H1 (cell line): ENCODE measurements around the gene TM7SF3. TPM values are rescaled to one million over a fixed set of nuclear protein-coding genes. Genes with fewer than 3 reads are reported as not detected.

Experiments used
- CTCF ChIA-PET: fragments of 300-600 bp; sonication (Branson Sonifier 250); formaldehyde crosslinking; loops from one replicate; lab custom pipeline; 2021; ENCODE audit not compliant: partially characterized antibody; lab: Charles Lee
- POLR2A ChIA-PET: fragments of 300-600 bp; sonication (Branson Sonifier 250); formaldehyde crosslinking; loops from one replicate; lab custom pipeline; 2021; ENCODE audit warnings: inconsistent platforms; ENCODE audit not compliant: partially characterized antibody; lab: Charles Lee
- DNase-seq, 2 experiments: peaks; one replicate each; pipeline versions ENCODE4 v3.0.0 to v3.0.0-alpha.2; 2010 to 2022; ENCODE audit warnings: low spot score in 2 of 2, low read depth in 1 of 2, mixed read lengths in 1 of 2
- FAIRE-seq: peaks from 2 replicates; lab custom pipeline; 2011; peaks lifted over from hg19 to GRCh38; lab: Jason Lieb, UNC
- H2AFZ ChIP-seq: 2 replicates; pipeline ENCODE4 v1.8.1; 2012; ENCODE audit warnings: low read length, inconsistent platforms
- H2AK5ac ChIP-seq: 2 replicates; pipeline ENCODE4 v1.6.1; 2013; ENCODE audit warnings: low read depth, low read length
- H2BK120ac ChIP-seq: replicated peaks from 2 replicates; pipeline ENCODE3; 2013; ENCODE audit warnings: low read depth, low read length, inconsistent platforms
- H2BK12ac ChIP-seq: 2 replicates; pipeline ENCODE4 v1.6.1; 2013; ENCODE audit warnings: low read depth, low read length
- H2BK15ac ChIP-seq: 2 replicates; pipeline ENCODE4 v1.6.1; 2013; ENCODE audit warnings: low read length
- H2BK20ac ChIP-seq: 2 replicates; pipeline ENCODE4 v1.6.1; 2013; ENCODE audit warnings: low read length
- H2BK5ac ChIP-seq: 2 replicates; pipeline ENCODE4 v1.6.1; 2013; ENCODE audit warnings: low read depth, low read length
- H3K14ac ChIP-seq: 2 replicates; pipeline ENCODE4 v1.6.1; 2013; ENCODE audit warnings: inconsistent platforms; ENCODE audit not compliant: insufficient read length
- H3K18ac ChIP-seq: 2 replicates; pipeline ENCODE4 v1.6.1; 2013; ENCODE audit warnings: low read length; ENCODE audit errors: extremely low read depth
- H3K23ac ChIP-seq: 2 replicates; pipeline ENCODE4 v1.6.1; 2013; ENCODE audit warnings: inconsistent platforms; ENCODE audit not compliant: insufficient read length
- H3K23me2 ChIP-seq: 2 replicates; pipeline ENCODE4 v1.6.1; 2013; ENCODE audit warnings: low read depth, low read length
- H3K27ac ChIP-seq: 2 replicates; pipeline ENCODE4 v1.6.1; 2011; ENCODE audit warnings: low read depth, low read length, inconsistent platforms
- H3K27me3 ChIP-seq, 4 experiments: replicated peaks in 1 of 4; 1 replicate in 1 of 4; 2 replicates in 3 of 4; pipeline versions ENCODE4 v1.6.1 to v1.8.1; 2011 to 2013; ENCODE audit warnings: low read length in 3 of 4, mild to moderate bottlenecking in 3 of 4, inconsistent platforms in 2 of 4, mixed read lengths in 2 of 4, moderate library complexity in 1 of 4; ENCODE audit not compliant: control insufficient read depth in 3 of 4, insufficient read depth in 3 of 4; ENCODE audit errors: extremely low read depth in 1 of 4
- H3K36me3 ChIP-seq, 4 experiments: 2 replicates each; pipeline versions ENCODE4 v1.6.1 to v1.8.1; 2011 to 2013; ENCODE audit warnings: mild to moderate bottlenecking in 4 of 4, low read length in 3 of 4, moderate library complexity in 2 of 4, control low read depth in 1 of 4, inconsistent platforms in 1 of 4; ENCODE audit not compliant: insufficient read depth in 4 of 4, control insufficient read depth in 2 of 4
- H3K4ac ChIP-seq: replicated peaks from 2 replicates; pipeline ENCODE3; 2013; ENCODE audit warnings: low read length, low read depth, mixed read lengths, inconsistent platforms; ENCODE audit not compliant: insufficient read length
- H3K4me1 ChIP-seq, 4 experiments: replicated peaks in 1 of 4; 1 replicate in 1 of 4; 2 replicates in 3 of 4; pipeline versions ENCODE4 v1.6.1 to v1.8.1; 2011 to 2013; ENCODE audit warnings: low read length in 3 of 4, inconsistent platforms in 2 of 4, mixed read lengths in 1 of 4; ENCODE audit not compliant: insufficient read depth in 4 of 4, control insufficient read depth in 3 of 4
- H3K4me2 ChIP-seq, 2 experiments: 2 replicates each; pipeline versions ENCODE4 v1.6.1 to v1.8.1; 2011 to 2013; ENCODE audit warnings: low read depth in 2 of 2, low read length in 2 of 2, control low read depth in 1 of 2, inconsistent platforms in 1 of 2, mild to moderate bottlenecking in 1 of 2; ENCODE audit not compliant: insufficient read depth in 1 of 2
- H3K4me3 ChIP-seq, 4 experiments: fragments of 200-600, 300-600 bp in 1 of 4; sonication (generic), shearing (Covaris generic), sonication (Bioruptor Twin) in 1 of 4; 2 replicates each; pipeline versions ENCODE4 v1.5.1 to v1.8.1; 2011 to 2016; ENCODE audit warnings: low read length in 4 of 4, low read depth in 3 of 4, control low read depth in 2 of 4, inconsistent platforms in 2 of 4, mild to moderate bottlenecking in 2 of 4, mixed read lengths in 1 of 4, moderate library complexity in 1 of 4; ENCODE audit not compliant: insufficient read depth in 2 of 4; ENCODE audit errors: extremely low read depth in 1 of 4
- H3K56ac ChIP-seq: replicated peaks from 2 replicates; pipeline ENCODE3; 2013; ENCODE audit warnings: low read depth, mild to moderate bottlenecking, mixed read lengths, low read length, inconsistent platforms; ENCODE audit not compliant: insufficient read length
- H3K79me1 ChIP-seq: 2 replicates; pipeline ENCODE4 v1.6.1; 2013; ENCODE audit warnings: low read depth, low read length, control low read depth
- H3K79me2 ChIP-seq, 2 experiments: 2 replicates each; pipeline versions ENCODE4 v1.6.1 to v1.8.1; 2012 to 2013; ENCODE audit warnings: low read length in 2 of 2, mild to moderate bottlenecking in 2 of 2, inconsistent platforms in 1 of 2; ENCODE audit not compliant: insufficient read depth in 2 of 2, control insufficient read depth in 1 of 2
- H3K9ac ChIP-seq, 4 experiments: replicated peaks in 1 of 4; 1 replicate in 1 of 4; 2 replicates in 3 of 4; pipeline versions ENCODE4 v1.6.1 to v1.8.1; 2011 to 2013; ENCODE audit warnings: low read depth in 3 of 4, low read length in 3 of 4, control low read depth in 2 of 4, mild to moderate bottlenecking in 2 of 4, moderate library complexity in 2 of 4, inconsistent platforms in 1 of 4; ENCODE audit errors: extremely low read depth in 1 of 4
- H3K9me3 ChIP-seq, 2 experiments: 2 replicates each; pipeline versions ENCODE4 v1.6.1 to v1.8.1; 2012 to 2013; ENCODE audit warnings: mild to moderate bottlenecking in 2 of 2, moderate library complexity in 2 of 2, control low read depth in 1 of 2, inconsistent platforms in 1 of 2, low read depth in 1 of 2, low read length in 1 of 2, mixed read lengths in 1 of 2; ENCODE audit not compliant: insufficient read depth in 2 of 2
- H4K20me1 ChIP-seq, 2 experiments: replicated peaks in 1 of 2; 2 replicates each; pipeline versions ENCODE3 to v1.8.1; 2011 to 2013; ENCODE audit warnings: inconsistent platforms in 2 of 2, low read length in 2 of 2, mild to moderate bottlenecking in 1 of 2; ENCODE audit not compliant: insufficient read depth in 2 of 2, control insufficient read depth in 1 of 2
- H4K5ac ChIP-seq: 2 replicates; pipeline ENCODE4 v1.6.1; 2013; ENCODE audit warnings: low read length, low read depth, mixed read lengths, inconsistent platforms; ENCODE audit not compliant: insufficient read length
- H4K8ac ChIP-seq: 2 replicates; pipeline ENCODE4 v1.8.0; 2013; ENCODE audit warnings: mild to moderate bottlenecking, moderate library complexity, low read length, inconsistent platforms; ENCODE audit not compliant: insufficient read depth; ENCODE audit errors: extremely low read depth
- H4K91ac ChIP-seq: replicated peaks from 2 replicates; pipeline ENCODE3; 2013; ENCODE audit warnings: low read length, mixed read lengths, inconsistent platforms; ENCODE audit not compliant: insufficient read length
- CBX8 ChIP-seq: fragments of 300-800, 300-1000 bp; sonication (generic); IDR thresholded peaks from 2 replicates; pipeline ENCODE4 v1.7.1; 2016; ENCODE audit warnings: low read depth, low read length, borderline replicate concordance
- SIN3A ChIP-seq, 2 experiments: IDR thresholded peaks in 1 of 2; conservative IDR thresholded peaks in 1 of 2; 2 replicates each; pipeline ENCODE4 v1.6.1; 2011 to 2012; ENCODE audit warnings: low read length in 2 of 2, improper control_type of control experiment in 1 of 2, low read depth in 1 of 2, mild to moderate bottlenecking in 1 of 2
- WGBS, 2 experiments: shearing (Covaris generic) in 1 of 2; methylation state at CpG; one replicate each; pipeline versions ENCODE4 v1.1.6 to v1.1.7; 2013 to 2015; ENCODE audit warnings: low lambda C conversion rate in 2 of 2, mixed read lengths in 2 of 2, inconsistent platforms in 1 of 2, low coverage in 1 of 2, missing lambda C conversion rate in 1 of 2; ENCODE audit not compliant: insufficient replicate concordance in 2 of 2, insufficient coverage in 1 of 2, insufficient read length in 1 of 2; ENCODE audit errors: extremely low coverage in 1 of 2, missing lambda C conversion rate in 1 of 2; 5-methylcytosine and 5-hydroxymethylcytosine counted together
- polyA plus RNA-seq, 7 experiments: library from polyadenylated mRNA; depleted of rRNA in 3 of 7; stranded (reverse) in 5 of 7; unstranded in 2 of 7; fragments of >200 nt in 5 of 7; fragments of 200-250 nt in 2 of 7; gene quantifications; 1 replicate in 5 of 7; 2 replicates in 1 of 7; 4 replicates in 1 of 7; pipeline versions ENCODE4 v1.2.1 to v1.2.3, GENCODE V29; 2011 to 2013; ENCODE audit warnings: missing spikeins in 2 of 7, mixed read lengths in 2 of 7
- total RNA-seq: library from RNA; stranded (reverse); fragmentation: NEBNext Ultra II Directional; extraction: Animal tissue kit (Norgen Biotek cat#: 25700); gene quantifications from 2 replicates; pipeline ENCODE4 v1.2.1, GENCODE V29; 2021

Gene TM7SF3
- total and polyA plus RNA-seq, 2 of the 8 experiments (the other 6 are each of a cell fraction or from before 2014, with no cell fraction given) = 57.9 to 77.2 TPM

DNA sequence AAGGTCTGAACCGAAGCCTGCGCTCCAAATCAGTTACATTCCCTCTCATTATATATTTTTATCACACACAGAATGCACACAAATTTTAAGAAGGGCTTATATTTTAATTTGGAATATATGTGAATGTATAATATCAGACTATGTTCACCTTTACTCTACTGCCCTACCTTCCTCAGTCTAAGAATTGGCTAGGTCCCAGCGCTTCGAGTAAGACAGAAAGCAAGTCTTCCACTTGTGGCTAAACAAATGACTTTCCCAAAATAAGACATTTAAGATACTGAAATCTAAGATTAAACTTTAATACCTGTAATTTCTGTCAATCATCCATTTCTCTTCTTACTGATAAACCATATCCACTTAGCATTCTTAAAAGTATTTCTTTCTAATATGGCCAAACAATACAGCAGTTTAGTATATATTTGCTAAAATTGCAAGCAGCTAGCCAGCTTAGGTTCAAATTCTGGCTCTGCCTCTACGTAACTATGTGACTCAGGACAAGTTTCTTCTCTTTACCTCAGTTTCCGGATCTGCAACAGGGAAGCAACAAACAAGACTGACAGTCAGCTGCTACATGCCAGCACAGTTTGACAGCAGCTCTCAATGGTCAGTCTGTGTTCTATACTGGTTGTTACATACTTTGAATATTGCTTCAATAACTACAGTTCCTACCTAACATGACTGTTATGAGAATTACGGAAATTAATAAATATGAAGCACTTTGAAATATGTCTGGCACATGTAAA lies 78.4 kb downstream of the TM7SF3 start:
- Histone ChIP-seq H2BK120ac (no peak overlapping the region), H2BK20ac (no peak overlapping the region), H3K23me2 (peaks cover 5% of the 10 kb centered on the region), H3K14ac (no peak overlapping the region), H3K4me3 (peak overlapping the region in 1 of 4 experiments; percentile 97; a peak in 1 of 8 replicates), H2AFZ (no peak overlapping the region), H4K8ac (no peak overlapping the region), H3K79me1 (no peaks in the 10 kb centered on the region; the same call in 1 of the 2 replicates), H3K23ac (no peak overlapping the region), H4K20me1 (peaks cover 4% of the 10 kb centered on the region in 2 experiments), H3K36me3 (peaks cover 0 to 9% (median 3%) of the 10 kb centered on the region in 4 experiments; a peak in 4 of 8 replicates), H3K4ac (no peak overlapping the region), H3K9me3 (no peaks in the 10 kb centered on the region), H3K79me2 (peaks cover 5 to 61% of the 10 kb centered on the region in 2 experiments; a peak in 3 of 4 replicates), H4K5ac (no peak overlapping the region), H4K91ac (no peak overlapping the region), H2AK5ac (no peak overlapping the region), H3K56ac (no peak overlapping the region), H3K18ac (no peak overlapping the region), H2BK15ac (no peak overlapping the region), H3K4me1 (peaks cover 0 to 5% (median 3%) of the 10 kb centered on the region in 4 experiments; a peak in 6 of 7 replicates), H2BK12ac (no peak overlapping the region), H3K9ac (no peak overlapping the region), H3K4me2 (peak overlapping the region; percentile 63 to 90; a peak in 2 of 4 replicates), H3K27ac (no peak overlapping the region), H2BK5ac (no peak overlapping the region), H3K27me3 (no peaks in the 10 kb centered on the region)
- CTCF ChIA-PET = no interaction called here
- no peak for FAIRE-seq
- 91% methylated on average over 7 of the region's 7 CpGs; no CpG with 5 or more reads in 1 of the 2 experiments for WGBS, 2 experiments
- DNase-seq = no peak
- POLR2A ChIA-PET = interaction anchor here (1.4 kb wide), 1 partner anchor 9 kb away, joined by 3 read pairs; no protein-coding TSS in a partner anchor
- TF ChIP-seq CBX8 (no peak), SIN3A (conservative IDR thresholded peaks at IDR 0.05 in 1 of 2, IDR thresholded peaks at IDR 0.05 in 1 of 2; ENCODE audit: low read depth in 1 of 2, low read length in 2 of 2) (peak; percentile 57 to 62; a peak in 1 of 4 replicates)
